ENCODE measurements around the gene ANKH. TPM values are rescaled to one million over a fixed set of nuclear protein-coding genes. Genes with fewer than 3 reads are reported as not detected.

The ANKH gene
- total and polyA plus RNA-seq, 10 of the 15 experiments (the other 5 are each of a cell fraction or from before 2014, with no cell fraction given) = 2.1 to 43.9 (median 14.4) TPM

- ChIA-PET POLR2A (no interaction called here), SMC1A (ENCODE audit: uncharacterized antibody, unreplicated experiment) (no interaction called here), CTCF (no interaction called here), RAD21 (ENCODE audit: unreplicated experiment) (interaction anchor here (0.5 kb wide), 1 partner anchor 210 kb away, joined by 3 read pairs; no protein-coding TSS in a partner anchor)
- intact Hi-C loops (cut with micrococcal nuclease; ENCODE audit: unreplicated experiment) = no loop called here
- Histone ChIP-seq H3K4me2 (ENCODE audit: control insufficient read depth, insufficient read depth) (no peak overlapping the region), H3K36me3 (ENCODE audit: control insufficient read depth in 2 of 2, insufficient read depth in 2 of 2, low read length in 1 of 2) (no peaks in the 10 kb centered on the region; a peak in 2 of 4 replicates), H3K4me3 (no peak overlapping the region), H3K79me2 (ENCODE audit: control insufficient read depth, insufficient read depth, low read length) (no peaks in the 10 kb centered on the region), H2AFZ (ENCODE audit: control insufficient read depth, low read depth, low read length) (no peak overlapping the region), H3K9ac (ENCODE audit: control insufficient read depth, insufficient read depth, low read length) (no peak overlapping the region), H3K9me3 (replicated peaks; ENCODE audit: control insufficient read depth, insufficient read depth, low read length) (no peaks in the 10 kb centered on the region), H3K27ac (ENCODE audit: control insufficient read depth, insufficient read depth) (no peak overlapping the region), H4K20me1 (ENCODE audit: control insufficient read depth, insufficient read depth) (no peaks in the 10 kb centered on the region), H3K4me1 (ENCODE audit: control insufficient read depth, insufficient read depth, low read length) (no peaks in the 10 kb centered on the region), H3K27me3 (replicated peaks in 1 of 2; ENCODE audit: control insufficient read depth in 2 of 2, insufficient read depth in 2 of 2, low read length in 1 of 2) (no peaks in the 10 kb centered on the region)
- 81% methylated on average over 5 of the region's 5 CpGs for WGBS (ENCODE audit: insufficient coverage, insufficient replicate concordance, low lambda C conversion rate, missing lambda C conversion rate)
- no peak for FAIRE-seq
- no TSS peak for BruUV-seq (replicated peaks)
- no peak for DNase-seq (ENCODE audit: low read depth, low spot score)
- TF ChIP-seq, protein P1, sequence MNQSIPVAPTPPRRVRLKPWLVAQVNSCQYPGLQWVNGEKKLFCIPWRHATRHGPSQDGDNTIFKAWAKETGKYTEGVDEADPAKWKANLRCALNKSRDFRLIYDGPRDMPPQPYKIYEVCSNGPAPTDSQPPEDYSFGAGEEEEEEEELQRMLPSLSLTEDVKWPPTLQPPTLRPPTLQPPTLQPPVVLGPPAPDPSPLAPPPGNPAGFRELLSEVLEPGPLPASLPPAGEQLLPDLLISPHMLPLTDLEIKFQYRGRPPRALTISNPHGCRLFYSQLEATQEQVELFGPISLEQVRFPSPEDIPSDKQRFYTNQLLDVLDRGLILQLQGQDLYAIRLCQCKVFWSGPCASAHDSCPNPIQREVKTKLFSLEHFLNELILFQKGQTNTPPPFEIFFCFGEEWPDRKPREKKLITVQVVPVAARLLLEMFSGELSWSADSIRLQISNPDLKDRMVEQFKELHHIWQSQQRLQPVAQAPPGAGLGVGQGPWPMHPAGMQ (IDR thresholded peaks at IDR 0.05; ENCODE audit: borderline replicate concordance) = no peak
- TF ChIP-seq TCF3 (IDR thresholded peaks at IDR 0.05; ENCODE audit: borderline replicate concordance, insufficient read depth, low read depth, low read length) = no peak
- in situ Hi-C loops (cut with MboI) = no loop called here
- ATAC-seq = no peak
Observed at GRCh38 chr5:14738050-14738449, 133.5 kb downstream of the ANKH start.

DNA sequence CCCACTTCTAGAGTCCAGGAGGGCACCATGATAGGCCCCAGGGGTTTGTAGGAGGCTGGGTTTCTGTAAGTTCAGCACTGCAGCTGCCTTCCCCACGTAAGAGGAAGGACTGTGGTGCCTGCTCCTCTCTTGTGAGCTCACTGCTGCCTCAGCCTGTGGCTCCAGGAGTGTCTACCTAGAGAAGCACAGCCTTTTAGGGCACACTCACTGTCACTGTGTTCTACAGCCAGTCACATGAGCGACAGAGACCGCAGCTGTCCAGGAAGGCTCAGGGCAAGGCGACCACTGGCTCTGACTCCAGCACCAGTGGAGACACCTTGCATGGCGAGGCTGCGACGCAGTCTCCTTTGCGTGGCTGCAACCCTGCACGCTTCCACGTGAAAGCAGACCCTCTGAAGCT, 134.3 kb downstream of the ANKH start:
- SMC1A ChIA-PET (ENCODE audit: uncharacterized antibody, unreplicated experiment) = no interaction called here
- no peak overlapping the region for H2AFZ ChIP-seq (ENCODE audit: control insufficient read depth, low read depth, low read length)
- H3K27ac ChIP-seq (ENCODE audit: control insufficient read depth, insufficient read depth) = no peak overlapping the region
- no peaks in the 10 kb centered on the region for H3K79me2 ChIP-seq (ENCODE audit: control insufficient read depth, insufficient read depth, low read length)
- DNase-seq (ENCODE audit: low read depth, low spot score) = no peak
- intact Hi-C loops (cut with micrococcal nuclease; ENCODE audit: unreplicated experiment) = no loop called here
- H3K4me2 ChIP-seq (ENCODE audit: control insufficient read depth, insufficient read depth) = no peak overlapping the region
- no peaks in the 10 kb centered on the region for H3K4me1 ChIP-seq (ENCODE audit: control insufficient read depth, insufficient read depth, low read length)
- H4K20me1 ChIP-seq (ENCODE audit: control insufficient read depth, insufficient read depth) = no peaks in the 10 kb centered on the region
- in situ Hi-C loops (cut with MboI) = no loop called here
- FAIRE-seq = no peak
- no peak overlapping the region for H3K4me3 ChIP-seq
- CTCF ChIA-PET = interaction anchor here (0.5 kb wide), 1 partner anchor 231 kb away, joined by 3 read pairs; no protein-coding TSS in a partner anchor
- POLR2A ChIA-PET = no interaction called here
- ATAC-seq = no peak
- H3K36me3 ChIP-seq (ENCODE audit: control insufficient read depth in 2 of 2, insufficient read depth in 2 of 2, low read length in 1 of 2) = no peaks in the 10 kb centered on the region; a peak in 2 of 4 replicates
- H3K9ac ChIP-seq (ENCODE audit: control insufficient read depth, insufficient read depth, low read length) = no peak overlapping the region
- RAD21 ChIA-PET (ENCODE audit: unreplicated experiment) = no interaction called here
- H3K27me3 ChIP-seq (replicated peaks in 1 of 2; ENCODE audit: control insufficient read depth in 2 of 2, insufficient read depth in 2 of 2, low read length in 1 of 2) = no peaks in the 10 kb centered on the region
- 97% methylated on average over 10 of the region's 10 CpGs for WGBS (ENCODE audit: insufficient coverage, insufficient replicate concordance, low lambda C conversion rate, missing lambda C conversion rate)
- BruUV-seq (replicated peaks) = no TSS peak
- no peaks in the 10 kb centered on the region for H3K9me3 ChIP-seq (replicated peaks; ENCODE audit: control insufficient read depth, insufficient read depth, low read length)
- TF ChIP-seq PBX3 (IDR thresholded peaks at IDR 0.05; ENCODE audit: insufficient replicate concordance, low read depth, low read length) (no peak), TBL1XR1 (IDR thresholded peaks at IDR 0.05; ENCODE audit: low read depth, low read length) (no peak), MEF2A (IDR thresholded peaks at IDR 0.05; ENCODE audit: insufficient read depth, low read depth, low read length) (no peak), IKZF2 (IDR thresholded peaks at IDR 0.05) (no peak), CBFB (IDR thresholded peaks at IDR 0.05; ENCODE audit: low read depth) (no peak), CREM (IDR thresholded peaks at IDR 0.05; ENCODE audit: low read depth) (no peak), ZBTB11 (CRISPR knock-in tag; IDR thresholded peaks at IDR 0.05) (no peak)

Measured in GM12878 (cell line).